SK-N-SH treated with all-trans-retinoic acid at 6 μM for 48 hours (cell line): ENCODE results near the gene NOL11.
"Not testable (repeated sequence)": the region's sequence is repeated elsewhere in the genome, so short reads cannot be mapped to it uniquely, and the experiment has no call there.

Experiments
- ATAC-seq: fragments of 200-7000 bp; cut with Tn5 transposase; 3 replicates; pipeline ENCODE4 v1.9.1; 2020; ENCODE audit warnings: mild to moderate bottlenecking, moderate library complexity
- ARNTL ChIP-seq: fragments of 450-650 bp; formaldehyde crosslinking; IDR thresholded peaks from 2 replicates; pipeline ENCODE4 v1.5.0; 2020; ENCODE audit warnings: low read depth, mild to moderate bottlenecking, moderate library complexity, borderline replicate concordance
- BACH2 ChIP-seq: fragments of 250-450 bp; sonication (Bioruptor Pico); IDR thresholded peaks from 2 replicates; pipeline ENCODE4 v1.9.0; 2021; ENCODE audit warnings: mild to moderate bottlenecking, borderline replicate concordance
- CSDC2 ChIP-seq: fragments of 250-450 bp; sonication (Bioruptor Pico); IDR thresholded peaks from 2 replicates; pipeline ENCODE4 v1.5.0; 2020; ENCODE audit warnings: mild to moderate bottlenecking, moderate library complexity
- ESRRG ChIP-seq: fragments of 250-450 bp; sonication (Bioruptor Pico); IDR thresholded peaks from 2 replicates; pipeline ENCODE4 v1.6.1; 2021; ENCODE audit warnings: mild to moderate bottlenecking
- GLIS3 ChIP-seq: fragments of 250-450 bp; sonication (Bioruptor Pico); IDR thresholded peaks from 2 replicates; pipeline ENCODE4 v1.5.0; 2020; ENCODE audit warnings: mild to moderate bottlenecking, moderate library complexity
- ISL1 ChIP-seq: fragments of 250-450 bp; sonication (Bioruptor Pico); IDR thresholded peaks from 2 replicates; pipeline ENCODE4 v2.1.2; 2022; ENCODE audit warnings: mild to moderate bottlenecking, moderate library complexity
- OSR1 ChIP-seq: fragments of 250-450 bp; sonication (Bioruptor Pico); IDR thresholded peaks from 2 replicates; pipeline ENCODE4 v1.8.0; 2022; ENCODE audit warnings: moderate library complexity, mild to moderate bottlenecking, inconsistent platforms
- PPARA ChIP-seq: fragments of 250-450 bp; sonication (Bioruptor Pico); IDR thresholded peaks from 2 replicates; pipeline ENCODE4 v1.5.0; 2020; ENCODE audit warnings: mild to moderate bottlenecking, borderline replicate concordance
- SNAI2 ChIP-seq: fragments of 250-450 bp; sonication (Bioruptor Pico); IDR thresholded peaks from 2 replicates; pipeline ENCODE4 v1.5.0; 2020; ENCODE audit warnings: mild to moderate bottlenecking, moderate library complexity
- TCF4 ChIP-seq: fragments of 250-450 bp; sonication (Bioruptor Pico); IDR thresholded peaks from 2 replicates; pipeline ENCODE4 v1.8.0; 2021; ENCODE audit warnings: mild to moderate bottlenecking, moderate library complexity, borderline replicate concordance
- TOX ChIP-seq: fragments of 250-450 bp; sonication (Bioruptor Pico); IDR thresholded peaks from 2 replicates; pipeline ENCODE4 v1.8.0; 2021; ENCODE audit warnings: mild to moderate bottlenecking, moderate library complexity, borderline replicate concordance
- ZC3H10 ChIP-seq: fragments of 250-450 bp; sonication (Bioruptor Pico); IDR thresholded peaks from 2 replicates; pipeline ENCODE4 v1.5.1; 2021; ENCODE audit warnings: mild to moderate bottlenecking, moderate library complexity
- ZFP3 ChIP-seq: fragments of 250-450 bp; sonication (Bioruptor Pico); IDR thresholded peaks from 2 replicates; pipeline ENCODE4 v1.5.0; 2020; ENCODE audit warnings: mild to moderate bottlenecking, moderate library complexity
- ZFP30 ChIP-seq: fragments of 450-650 bp; formaldehyde crosslinking; IDR thresholded peaks from 2 replicates; pipeline ENCODE4 v1.5.0; 2022; ENCODE audit warnings: mild to moderate bottlenecking, moderate library complexity
- ZNF8 ChIP-seq: fragments of 450-650 bp; formaldehyde crosslinking; IDR thresholded peaks from 2 replicates; pipeline ENCODE4 v1.5.0; 2020; ENCODE audit warnings: mild to moderate bottlenecking, moderate library complexity
- TF ChIP-seq, protein P1 (sequence below): fragments of 250-450 bp; sonication (Bioruptor Pico); IDR thresholded peaks from 2 replicates; pipeline ENCODE4 v1.5.1; 2021; ENCODE audit warnings: mild to moderate bottlenecking, moderate library complexity
- TF ChIP-seq, protein P2 (sequence below): fragments of 250-450 bp; sonication (Bioruptor Pico); IDR thresholded peaks from 2 replicates; pipeline ENCODE4 v1.8.0; 2021; ENCODE audit warnings: low read depth, mild to moderate bottlenecking, moderate library complexity, borderline replicate concordance
- TF ChIP-seq, protein P3 (sequence below): fragments of 250-450 bp; sonication (Bioruptor Pico); IDR thresholded peaks from 2 replicates; pipeline ENCODE4 v1.5.1; 2020; ENCODE audit warnings: low read depth, mild to moderate bottlenecking, moderate library complexity
- TF ChIP-seq, protein P4 (sequence below): fragments of 250-450 bp; sonication (Bioruptor Pico); IDR thresholded peaks from 2 replicates; pipeline ENCODE4 v1.5.0; 2020; ENCODE audit warnings: mild to moderate bottlenecking, moderate library complexity
- TF ChIP-seq, protein P5 (sequence below): fragments of 250-450 bp; sonication (Bioruptor Pico); IDR thresholded peaks from 2 replicates; pipeline ENCODE4 v1.8.0; 2020; ENCODE audit warnings: mild to moderate bottlenecking, moderate library complexity, borderline replicate concordance

Gene NOL11

DNA sequence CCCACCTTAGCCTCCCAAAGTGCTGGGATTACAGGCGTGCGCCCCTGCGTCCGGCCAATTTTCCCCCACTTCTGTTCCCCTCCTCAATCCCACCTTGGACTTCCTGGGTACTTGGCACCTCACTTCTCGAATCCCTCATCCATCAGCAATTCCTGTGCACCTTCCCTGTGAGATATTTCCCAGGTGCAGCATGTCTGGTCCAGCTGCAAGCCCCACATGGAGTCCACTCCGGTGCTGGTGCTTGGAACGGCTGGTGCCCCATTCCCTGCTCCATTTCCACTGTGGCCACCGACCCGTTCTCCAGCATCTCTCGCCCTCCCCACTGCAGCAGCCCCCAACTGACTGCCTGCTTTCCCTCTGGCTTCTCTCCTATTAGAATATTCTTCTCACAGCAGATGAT, 35.3 kb downstream of the NOL11 start:
- no peak for TF ChIP-seq ZC3H10 (CRISPR knock-in tag)
- no peak for TF ChIP-seq ZFP3 (CRISPR knock-in tag)
- TF ChIP-seq ARNTL (CRISPR knock-in tag) = no peak
- TF ChIP-seq, protein P1, sequence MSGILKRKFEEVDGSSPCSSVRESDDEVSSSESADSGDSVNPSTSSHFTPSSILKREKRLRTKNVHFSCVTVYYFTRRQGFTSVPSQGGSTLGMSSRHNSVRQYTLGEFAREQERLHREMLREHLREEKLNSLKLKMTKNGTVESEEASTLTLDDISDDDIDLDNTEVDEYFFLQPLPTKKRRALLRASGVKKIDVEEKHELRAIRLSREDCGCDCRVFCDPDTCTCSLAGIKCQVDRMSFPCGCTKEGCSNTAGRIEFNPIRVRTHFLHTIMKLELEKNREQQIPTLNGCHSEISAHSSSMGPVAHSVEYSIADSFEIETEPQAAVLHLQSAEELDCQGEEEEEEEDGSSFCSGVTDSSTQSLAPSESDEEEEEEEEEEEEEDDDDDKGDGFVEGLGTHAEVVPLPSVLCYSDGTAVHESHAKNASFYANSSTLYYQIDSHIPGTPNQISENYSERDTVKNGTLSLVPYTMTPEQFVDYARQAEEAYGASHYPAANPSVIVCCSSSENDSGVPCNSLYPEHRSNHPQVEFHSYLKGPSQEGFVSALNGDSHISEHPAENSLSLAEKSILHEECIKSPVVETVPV = no peak
- no peak for TF ChIP-seq GLIS3
- no peak for TF ChIP-seq ZNF8 (CRISPR knock-in tag)
- TF ChIP-seq ESRRG (CRISPR knock-in tag) = no peak
- TF ChIP-seq OSR1 (CRISPR knock-in tag) = no peak
- no peak for TF ChIP-seq SNAI2 (CRISPR knock-in tag)
- TF ChIP-seq, protein P2, sequence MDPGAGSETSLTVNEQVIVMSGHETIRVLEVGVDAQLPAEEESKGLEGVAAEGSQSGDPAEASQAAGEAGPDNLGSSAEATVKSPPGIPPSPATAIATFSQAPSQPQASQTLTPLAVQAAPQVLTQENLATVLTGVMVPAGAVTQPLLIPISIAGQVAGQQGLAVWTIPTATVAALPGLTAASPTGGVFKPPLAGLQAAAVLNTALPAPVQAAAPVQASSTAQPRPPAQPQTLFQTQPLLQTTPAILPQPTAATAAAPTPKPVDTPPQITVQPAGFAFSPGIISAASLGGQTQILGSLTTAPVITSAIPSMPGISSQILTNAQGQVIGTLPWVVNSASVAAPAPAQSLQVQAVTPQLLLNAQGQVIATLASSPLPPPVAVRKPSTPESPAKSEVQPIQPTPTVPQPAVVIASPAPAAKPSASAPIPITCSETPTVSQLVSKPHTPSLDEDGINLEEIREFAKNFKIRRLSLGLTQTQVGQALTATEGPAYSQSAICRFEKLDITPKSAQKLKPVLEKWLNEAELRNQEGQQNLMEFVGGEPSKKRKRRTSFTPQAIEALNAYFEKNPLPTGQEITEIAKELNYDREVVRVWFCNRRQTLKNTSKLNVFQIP = no peak
- no peak for TF ChIP-seq BACH2
- TF ChIP-seq CSDC2 (CRISPR knock-in tag) = no peak
- TF ChIP-seq, protein P3, sequence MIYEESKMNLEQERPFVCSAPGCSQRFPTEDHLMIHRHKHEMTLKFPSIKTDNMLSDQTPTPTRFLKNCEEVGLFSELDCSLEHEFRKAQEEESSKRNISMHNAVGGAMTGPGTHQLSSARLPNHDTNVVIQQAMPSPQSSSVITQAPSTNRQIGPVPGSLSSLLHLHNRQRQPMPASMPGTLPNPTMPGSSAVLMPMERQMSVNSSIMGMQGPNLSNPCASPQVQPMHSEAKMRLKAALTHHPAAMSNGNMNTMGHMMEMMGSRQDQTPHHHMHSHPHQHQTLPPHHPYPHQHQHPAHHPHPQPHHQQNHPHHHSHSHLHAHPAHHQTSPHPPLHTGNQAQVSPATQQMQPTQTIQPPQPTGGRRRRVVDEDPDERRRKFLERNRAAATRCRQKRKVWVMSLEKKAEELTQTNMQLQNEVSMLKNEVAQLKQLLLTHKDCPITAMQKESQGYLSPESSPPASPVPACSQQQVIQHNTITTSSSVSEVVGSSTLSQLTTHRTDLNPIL (CRISPR knock-in tag) = no peak
- TF ChIP-seq, protein P4, sequence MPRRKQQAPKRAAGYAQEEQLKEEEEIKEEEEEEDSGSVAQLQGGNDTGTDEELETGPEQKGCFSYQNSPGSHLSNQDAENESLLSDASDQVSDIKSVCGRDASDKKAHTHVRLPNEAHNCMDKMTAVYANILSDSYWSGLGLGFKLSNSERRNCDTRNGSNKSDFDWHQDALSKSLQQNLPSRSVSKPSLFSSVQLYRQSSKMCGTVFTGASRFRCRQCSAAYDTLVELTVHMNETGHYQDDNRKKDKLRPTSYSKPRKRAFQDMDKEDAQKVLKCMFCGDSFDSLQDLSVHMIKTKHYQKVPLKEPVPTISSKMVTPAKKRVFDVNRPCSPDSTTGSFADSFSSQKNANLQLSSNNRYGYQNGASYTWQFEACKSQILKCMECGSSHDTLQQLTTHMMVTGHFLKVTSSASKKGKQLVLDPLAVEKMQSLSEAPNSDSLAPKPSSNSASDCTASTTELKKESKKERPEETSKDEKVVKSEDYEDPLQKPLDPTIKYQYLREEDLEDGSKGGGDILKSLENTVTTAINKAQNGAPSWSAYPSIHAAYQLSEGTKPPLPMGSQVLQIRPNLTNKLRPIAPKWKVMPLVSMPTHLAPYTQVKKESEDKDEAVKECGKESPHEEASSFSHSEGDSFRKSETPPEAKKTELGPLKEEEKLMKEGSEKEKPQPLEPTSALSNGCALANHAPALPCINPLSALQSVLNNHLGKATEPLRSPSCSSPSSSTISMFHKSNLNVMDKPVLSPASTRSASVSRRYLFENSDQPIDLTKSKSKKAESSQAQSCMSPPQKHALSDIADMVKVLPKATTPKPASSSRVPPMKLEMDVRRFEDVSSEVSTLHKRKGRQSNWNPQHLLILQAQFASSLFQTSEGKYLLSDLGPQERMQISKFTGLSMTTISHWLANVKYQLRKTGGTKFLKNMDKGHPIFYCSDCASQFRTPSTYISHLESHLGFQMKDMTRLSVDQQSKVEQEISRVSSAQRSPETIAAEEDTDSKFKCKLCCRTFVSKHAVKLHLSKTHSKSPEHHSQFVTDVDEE = no peak
- TF ChIP-seq ZFP30 (CRISPR knock-in tag) = no peak
- TF ChIP-seq, protein P5, sequence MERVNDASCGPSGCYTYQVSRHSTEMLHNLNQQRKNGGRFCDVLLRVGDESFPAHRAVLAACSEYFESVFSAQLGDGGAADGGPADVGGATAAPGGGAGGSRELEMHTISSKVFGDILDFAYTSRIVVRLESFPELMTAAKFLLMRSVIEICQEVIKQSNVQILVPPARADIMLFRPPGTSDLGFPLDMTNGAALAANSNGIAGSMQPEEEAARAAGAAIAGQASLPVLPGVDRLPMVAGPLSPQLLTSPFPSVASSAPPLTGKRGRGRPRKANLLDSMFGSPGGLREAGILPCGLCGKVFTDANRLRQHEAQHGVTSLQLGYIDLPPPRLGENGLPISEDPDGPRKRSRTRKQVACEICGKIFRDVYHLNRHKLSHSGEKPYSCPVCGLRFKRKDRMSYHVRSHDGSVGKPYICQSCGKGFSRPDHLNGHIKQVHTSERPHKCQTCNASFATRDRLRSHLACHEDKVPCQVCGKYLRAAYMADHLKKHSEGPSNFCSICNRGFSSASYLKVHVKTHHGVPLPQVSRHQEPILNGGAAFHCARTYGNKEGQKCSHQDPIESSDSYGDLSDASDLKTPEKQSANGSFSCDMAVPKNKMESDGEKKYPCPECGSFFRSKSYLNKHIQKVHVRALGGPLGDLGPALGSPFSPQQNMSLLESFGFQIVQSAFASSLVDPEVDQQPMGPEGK (CRISPR knock-in tag) = no peak
- TF ChIP-seq PPARA = no peak
- no peak for TF ChIP-seq TCF4 (CRISPR knock-in tag)
- no peak for ATAC-seq

DNA sequence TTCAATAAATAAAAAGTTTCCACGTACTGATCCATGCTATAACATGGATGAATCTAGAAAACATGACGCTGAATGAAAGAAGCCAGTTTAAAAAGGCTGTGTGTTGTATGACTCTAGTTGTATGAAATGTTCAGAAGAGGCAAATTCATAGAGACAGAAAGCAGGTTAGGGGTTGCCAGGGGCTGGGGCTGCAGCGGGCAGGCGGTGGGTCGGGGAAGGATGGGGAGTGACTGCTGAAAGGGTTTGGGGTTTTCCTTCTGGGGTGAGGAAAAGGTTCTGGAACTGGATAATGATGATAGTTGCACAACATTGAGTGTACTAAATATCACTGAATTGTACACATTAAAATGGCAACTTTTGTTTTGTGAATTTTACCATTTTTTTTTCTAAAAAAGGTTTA, 36.3 kb downstream of the NOL11 start:
- ATAC-seq = no peak
- no peak for TF ChIP-seq PPARA
- no peak for TF ChIP-seq ZFP3 (CRISPR knock-in tag)
- TF ChIP-seq CSDC2 (CRISPR knock-in tag) = no peak
- TF ChIP-seq ISL1 = no peak
- TF ChIP-seq, protein P2 = no peak
- TF ChIP-seq OSR1 (CRISPR knock-in tag) = no peak
- no peak for TF ChIP-seq ESRRG (CRISPR knock-in tag)
- TF ChIP-seq TOX (CRISPR knock-in tag) = no peak
- TF ChIP-seq, protein P3 (CRISPR knock-in tag) = no peak
- TF ChIP-seq, all 23 proteins: peak for 0

DNA sequence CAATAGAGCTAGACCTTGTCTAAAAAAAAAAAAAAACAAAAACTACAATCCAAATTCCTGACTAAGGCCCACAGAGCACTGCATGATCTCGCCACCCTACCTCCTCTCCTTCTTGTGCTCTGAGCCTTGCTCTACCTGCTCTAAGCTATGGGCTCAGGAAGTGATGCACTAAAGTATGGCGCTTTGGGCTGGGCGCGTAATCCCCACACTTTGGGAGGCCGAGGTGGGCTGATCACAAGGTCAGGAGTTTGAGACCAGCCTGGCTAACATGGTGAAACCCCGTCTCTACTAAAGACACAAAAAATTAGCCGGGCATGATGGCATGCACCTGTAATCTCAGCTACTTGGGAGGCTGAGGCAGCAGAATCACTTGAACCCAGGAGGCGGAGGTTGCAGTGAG, 37.0 kb downstream of the NOL11 start:
- not testable (repeated sequence) for ATAC-seq

DNA sequence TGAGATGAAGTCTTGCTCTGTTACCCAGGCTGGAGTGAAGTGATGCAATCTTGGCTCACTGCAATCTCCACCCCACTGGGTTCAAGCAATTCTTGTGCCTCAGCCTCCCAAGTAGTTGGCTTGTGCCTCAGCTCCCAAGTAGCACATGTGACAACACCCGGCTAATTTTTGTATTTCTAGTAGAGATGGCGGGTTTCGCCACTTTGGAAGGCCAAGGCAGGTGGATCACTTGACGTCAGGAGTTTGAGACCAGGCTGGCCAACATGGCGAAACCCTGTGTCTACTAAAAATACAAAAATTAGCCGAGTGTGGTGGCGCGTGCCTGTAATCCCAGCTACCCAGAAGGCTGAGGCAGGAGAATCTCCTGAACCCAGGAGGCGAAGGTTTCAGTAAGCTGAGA, 39.0 kb downstream of the NOL11 start:
- not testable (repeated sequence) for ATAC-seq
